ENCODE results near the gene CDCP2. TPM values are rescaled to one million over a fixed set of nuclear protein-coding genes. Genes with fewer than 3 reads are reported as not detected.

CDCP2 gene
- total RNA-seq, 2 donors from 2014 or later = not detected

- no peaks in the 10 kb centered on the region for H3K27me3 ChIP-seq (replicated peaks; ENCODE audit: insufficient read depth)
- peaks cover 30% of the 10 kb centered on the region for H3K36me3 ChIP-seq
- no peak for ATAC-seq (ENCODE audit: insufficient number of reproducible peaks, low FRiP score, low read depth)
- H3K9me3 ChIP-seq = no peaks in the 10 kb centered on the region
- no peak overlapping the region for H3K4me3 ChIP-seq
- no peaks in the 10 kb centered on the region for H3K4me1 ChIP-seq (ENCODE audit: control insufficient read depth in 1 of 2, low read depth in 2 of 2)
- DNase-seq (ENCODE audit: low spot score) = no peak
- H3K27ac ChIP-seq = no peak overlapping the region
- TF ChIP-seq CTCF (IDR thresholded peaks at IDR 0.05) = no peak
Observed at GRCh38 chr1:54191525-54191924, 38.7 kb upstream of the CDCP2 start.

DNA sequence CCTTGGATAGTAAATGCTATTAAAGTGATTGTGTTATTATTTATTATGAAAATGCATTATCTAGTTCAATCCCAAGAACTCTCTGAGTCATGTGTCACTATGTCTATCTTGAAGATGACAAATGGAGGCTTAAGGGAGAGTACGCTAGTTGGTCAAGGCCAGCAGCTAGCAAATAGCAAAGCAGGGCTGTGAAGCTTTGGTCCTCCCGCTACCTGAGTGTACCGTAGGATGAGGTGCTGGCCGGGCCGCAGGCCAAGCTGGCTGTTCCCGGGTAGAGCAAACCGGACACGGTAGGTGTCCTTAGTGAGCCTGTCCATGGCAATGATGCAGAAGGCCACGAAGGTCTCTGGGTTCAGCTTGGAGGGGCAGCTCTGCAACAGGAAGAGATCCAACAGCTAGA lies 37.7 kb upstream of the CDCP2 start:
- DNase-seq (ENCODE audit: low spot score) (no peak), ATAC-seq (ENCODE audit: insufficient number of reproducible peaks, low FRiP score, low read depth) (no peak)
- Histone ChIP-seq H3K9me3 (no peaks in the 10 kb centered on the region), H3K27me3 (replicated peaks; ENCODE audit: insufficient read depth) (no peaks in the 10 kb centered on the region), H3K27ac (no peak overlapping the region), H3K36me3 (peaks cover 23% of the 10 kb centered on the region), H3K4me3 (no peak overlapping the region), H3K4me1 (ENCODE audit: control insufficient read depth in 1 of 2, low read depth in 2 of 2) (no peaks in the 10 kb centered on the region)
- no peak for TF ChIP-seq CTCF (IDR thresholded peaks at IDR 0.05)

GRCh38 chr1:54188291-54188690 lies 35.5 kb upstream of the CDCP2 start:
- DNase-seq (ENCODE audit: low spot score) (no peak), ATAC-seq (ENCODE audit: insufficient number of reproducible peaks, low FRiP score, low read depth) (no peak)
- TF ChIP-seq CTCF (IDR thresholded peaks at IDR 0.05) = no peak
- H3K4me1 ChIP-seq (ENCODE audit: control insufficient read depth in 1 of 2, low read depth in 2 of 2) = no peaks in the 10 kb centered on the region
- H3K27ac ChIP-seq = no peak overlapping the region
- no peak overlapping the region for H3K4me3 ChIP-seq
- H3K27me3 ChIP-seq (replicated peaks; ENCODE audit: insufficient read depth) = no peaks in the 10 kb centered on the region
- peaks cover 13% of the 10 kb centered on the region for H3K36me3 ChIP-seq
- no peaks in the 10 kb centered on the region for H3K9me3 ChIP-seq

DNA sequence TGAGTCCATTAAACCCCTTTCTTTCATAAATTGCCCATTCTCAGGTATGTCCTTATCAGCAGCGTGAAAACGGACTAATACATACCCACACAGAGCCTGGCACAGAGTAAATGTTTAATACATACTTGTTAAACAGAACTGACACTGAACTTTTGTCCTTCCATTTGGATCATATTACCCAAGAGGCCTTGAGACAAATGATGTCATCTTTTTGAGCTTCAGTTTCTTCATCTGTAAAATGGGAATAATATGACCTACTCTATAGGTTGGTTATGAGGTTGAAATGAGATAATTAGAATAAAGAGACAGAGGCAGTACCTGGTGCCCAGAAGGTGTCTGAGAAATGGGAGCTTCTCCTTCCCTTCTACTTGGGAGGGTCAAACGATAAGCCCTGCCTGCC lies 33.3 kb upstream of the CDCP2 start:
- ATAC-seq (ENCODE audit: insufficient number of reproducible peaks, low FRiP score, low read depth) (no peak), DNase-seq (ENCODE audit: low spot score) (no peak)
- no peak for TF ChIP-seq CTCF (IDR thresholded peaks at IDR 0.05)
- Histone ChIP-seq H3K27me3 (replicated peaks; ENCODE audit: insufficient read depth) (no peaks in the 10 kb centered on the region), H3K27ac (no peak overlapping the region), H3K9me3 (no peaks in the 10 kb centered on the region), H3K4me1 (ENCODE audit: control insufficient read depth in 1 of 2, low read depth in 2 of 2) (no peaks in the 10 kb centered on the region), H3K36me3 (peaks cover 9% of the 10 kb centered on the region), H3K4me3 (no peak overlapping the region)

- Histone ChIP-seq H3K4me1 (ENCODE audit: control insufficient read depth in 1 of 2, low read depth in 2 of 2) (no peaks in the 10 kb centered on the region), H3K27me3 (replicated peaks; ENCODE audit: insufficient read depth) (no peaks in the 10 kb centered on the region), H3K36me3 (peaks cover 4% of the 10 kb centered on the region), H3K9me3 (no peaks in the 10 kb centered on the region), H3K4me3 (no peak overlapping the region), H3K27ac (no peak overlapping the region)
- no peak for ATAC-seq (ENCODE audit: insufficient number of reproducible peaks, low FRiP score, low read depth)
- no peak for DNase-seq (ENCODE audit: low spot score)
- no peak for TF ChIP-seq CTCF (IDR thresholded peaks at IDR 0.05)
Observed at GRCh38 chr1:54180701-54181360, 28.0 kb upstream of the CDCP2 start.

Measured in thoracic aorta (tissue), 2 donors.